Activated T-cell treated with anti-CD3 and anti-CD28 coated beads, Interleukin-2, amount 50 U/mL, for 72 hours (primary cell): Measurements from ENCODE around the gene RFPL4A. TPM values are rescaled to one million over a fixed set of nuclear protein-coding genes. Genes with fewer than 3 reads are reported as not detected.

Source experiments
- total RNA-seq, 2 donors: library from RNA; stranded (reverse); gene quantifications; one replicate each; pipeline ENCODE4 v1.2.3, GENCODE V29; 2022

RFPL4A gene
- total RNA-seq, 2 donors from 2014 or later = not detected

Other genes with a start within 250 kb of the RFPL4A start
- not detected for gene SBK2, start 222.0 kb upstream of the RFPL4A start, total RNA-seq
- gene SBK3, start 213.6 kb upstream of the RFPL4A start, total RNA-seq = not detected
- gene ZNF579, start 178.2 kb upstream of the RFPL4A start, total RNA-seq = 1 to 10 TPM; 9.3 to 9.4 TPM
- gene FIZ1, start 159.6 kb upstream of the RFPL4A start, total RNA-seq = 10 to 100 TPM; 16.2 to 17.3 TPM
- gene ZNF524, start 158.8 kb upstream of the RFPL4A start, total RNA-seq = 10 to 100 TPM; 26.2 to 32.3 TPM
- 10 to 100 TPM; 12.9 to 13.2 TPM for gene ZNF865, start 153.4 kb upstream of the RFPL4A start, total RNA-seq
- 1 to 10 TPM; 4.3 to 6.9 TPM for gene ZNF784, start 134.5 kb upstream of the RFPL4A start, total RNA-seq
- 10 to 100 TPM; 46.1 to 47.8 TPM for gene ZNF580, start 118.1 kb upstream of the RFPL4A start, total RNA-seq
- 10 to 100 TPM; 43.1 to 50.7 TPM for gene ZNF581, start 115.4 kb upstream of the RFPL4A start, total RNA-seq
- 10 to 100 TPM; 13.8 to 21.7 TPM for gene CCDC106, start 110.9 kb upstream of the RFPL4A start, total RNA-seq
- gene U2AF2, start 104.1 kb upstream of the RFPL4A start, total RNA-seq = 100 to 1,000 TPM; 128 to 137 TPM
- gene EPN1, start 83.9 kb upstream of the RFPL4A start, total RNA-seq = 10 to 100 TPM; 33.8 to 40.5 TPM
- not detected for gene NLRP9, start 20.7 kb upstream of the RFPL4A start, total RNA-seq
- gene RFPL4AL1, start 10.0 kb downstream of the RFPL4A start, total RNA-seq = not detected
- not detected for gene NLRP11, start 72.9 kb downstream of the RFPL4A start, total RNA-seq
- not detected for gene NLRP4, start 77.4 kb downstream of the RFPL4A start, total RNA-seq
- not detected for gene NLRP13, start 173.2 kb downstream of the RFPL4A start, total RNA-seq
- not detected for gene NLRP8, start 188.7 kb downstream of the RFPL4A start, total RNA-seq
- gene NLRP5, start 227.7 kb downstream of the RFPL4A start, total RNA-seq = not detected